HG03378 (cell line): ENCODE measurements around the gene KCTD16.
A peak's percentile ranks its signal among the peaks of the same experiment; 100 is the strongest.

Experiments used
- ATAC-seq: cut with Tn5 transposase; IDR thresholded peaks from one replicate; pipeline ENCODE4 v1.9.1; 2021; ENCODE audit warnings: mild to moderate bottlenecking, moderate library complexity; ENCODE audit not compliant: unreplicated experiment

Gene KCTD16

DNA sequence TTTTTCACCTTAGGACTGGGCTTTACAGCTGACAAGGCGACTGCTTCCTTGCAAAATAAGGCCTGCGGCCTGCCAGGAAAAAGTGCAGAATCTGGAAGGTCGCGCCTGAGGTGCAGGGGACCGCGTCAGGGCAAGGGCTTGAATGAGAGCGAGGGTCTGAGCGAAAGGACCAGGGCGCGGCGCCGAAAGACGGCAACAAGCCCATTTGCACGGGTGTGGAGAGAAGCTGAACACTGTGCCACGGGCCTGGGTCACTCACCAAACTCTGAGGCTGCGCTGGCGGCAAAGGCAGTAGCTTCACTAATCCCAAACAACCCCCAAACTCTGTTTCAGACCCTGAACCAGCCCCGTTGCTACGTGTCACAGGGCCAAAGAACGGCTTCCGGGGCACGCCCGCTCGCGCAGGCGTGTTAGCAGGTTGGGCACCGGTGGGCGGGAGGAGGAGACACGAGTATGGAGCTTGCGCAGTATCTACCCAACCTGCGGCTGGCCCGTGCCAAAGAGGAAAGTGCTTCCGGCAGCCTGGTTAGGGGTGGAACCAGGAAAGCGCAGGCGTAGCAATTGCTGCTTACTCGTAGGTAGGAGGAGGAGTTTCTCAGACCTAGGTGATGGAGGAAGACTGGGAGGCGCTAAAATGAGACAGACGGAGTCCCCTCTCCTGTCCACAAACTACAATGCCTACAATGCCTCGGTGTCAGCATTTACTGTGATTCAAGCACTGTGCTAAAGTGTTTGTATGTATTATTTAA is at the start of gene KCTD16, which contains the start of gene YIPF5:
Gene KCTD16, plus strand, starts transcription at position 598 of the 749 bp plus-strand sequence.
Gene YIPF5, minus strand, starts transcription at position 384 of the 749 bp plus-strand sequence. CDS start 704 bp downstream, outside the sequence.
- ATAC-seq = peak; percentile 99

DNA sequence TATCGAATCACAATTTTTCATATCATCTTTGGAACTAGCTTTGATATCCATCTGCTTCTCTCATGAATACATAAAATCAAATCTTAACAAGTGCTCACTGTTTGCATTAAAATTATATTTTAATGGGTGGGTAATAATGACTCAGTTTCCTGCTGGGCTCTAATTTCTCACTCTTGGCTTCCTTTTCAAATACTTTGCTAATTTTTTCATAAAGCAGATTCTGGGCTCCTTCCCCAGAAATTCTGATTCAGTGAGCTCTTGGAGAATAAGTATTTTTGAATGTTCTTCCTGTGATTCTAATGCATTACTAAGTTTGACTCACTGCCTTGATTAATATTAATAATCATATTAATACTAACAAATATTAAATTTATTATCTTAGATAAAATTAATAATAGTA is 49.1 kb upstream of the KCTD16 start:
- no peak for ATAC-seq

- no peak for ATAC-seq
These were observed 48.6 kb upstream of the KCTD16 start for GRCh38 chr5:144122081-144122480.

DNA sequence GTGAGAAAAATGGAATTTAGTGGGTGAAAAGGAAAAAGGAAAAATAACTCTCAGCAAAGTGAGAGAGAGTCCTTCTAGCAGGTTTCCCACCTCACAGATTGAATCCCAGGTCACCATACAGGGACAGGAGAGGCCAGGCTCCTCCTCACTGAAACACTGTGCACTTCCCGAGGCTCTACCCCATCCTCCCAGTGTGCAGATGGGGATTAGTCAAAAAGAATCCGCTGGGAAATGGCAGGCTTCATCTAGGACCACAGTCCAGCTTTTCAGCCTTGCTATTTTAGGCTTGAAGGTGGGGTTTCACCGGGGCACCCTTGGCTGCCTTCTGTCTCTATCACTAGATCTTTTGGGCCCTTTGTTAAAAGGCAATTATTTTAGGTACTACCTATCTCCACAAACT is 48.0 kb upstream of the KCTD16 start:
- no peak for ATAC-seq

DNA sequence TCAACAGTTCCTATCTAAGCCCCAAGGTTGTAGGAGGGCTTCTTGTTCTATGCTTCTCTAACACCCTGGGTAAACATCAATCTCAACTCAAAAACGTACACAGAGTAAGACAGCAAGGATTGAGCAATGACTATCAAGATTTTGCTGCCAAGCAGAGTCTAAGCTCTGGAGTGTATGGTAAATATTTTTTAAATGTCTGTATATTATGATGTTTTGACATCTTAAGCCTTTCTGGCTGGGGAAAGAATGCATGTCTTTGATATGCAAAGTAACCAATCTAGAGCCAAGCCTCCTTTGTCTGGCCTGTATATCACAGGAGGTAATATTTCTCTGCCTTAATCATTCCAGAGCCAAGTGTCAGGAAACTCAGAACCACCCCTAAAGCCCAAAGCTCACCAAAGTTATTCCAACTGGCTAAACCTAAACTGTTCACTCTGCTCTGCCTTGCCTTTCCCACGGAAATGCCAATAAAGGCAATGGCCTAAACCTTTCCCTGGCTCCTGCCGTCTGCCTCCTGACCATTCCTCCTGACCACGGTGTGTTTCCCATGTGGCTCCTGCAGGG is 45.4 kb upstream of the KCTD16 start:
- ATAC-seq = no peak

GRCh38 chr5:144126707-144127106 is 44.0 kb upstream of the KCTD16 start:
- ATAC-seq = no peak

GRCh38 chr5:144128844-144129243 is 41.8 kb upstream of the KCTD16 start:
- no peak for ATAC-seq

DNA sequence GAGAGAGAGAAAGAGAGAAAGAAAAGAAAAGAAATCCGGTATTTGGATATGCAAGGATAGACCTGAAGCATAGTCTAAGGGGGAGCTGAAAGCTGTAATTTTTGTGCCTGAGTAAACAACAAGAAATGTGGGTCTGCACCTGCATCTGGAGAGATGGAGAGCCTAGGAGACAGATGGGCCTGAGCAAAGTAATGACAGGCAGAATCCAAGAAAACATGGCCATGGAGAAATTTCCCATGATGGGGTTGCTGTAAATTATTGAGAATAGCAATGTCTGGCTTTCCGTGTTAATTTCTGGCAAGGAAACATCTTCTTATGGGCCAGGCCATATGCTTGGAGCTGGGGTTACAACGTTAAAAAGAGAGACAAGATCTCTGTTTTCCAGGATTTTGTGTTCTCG is 40.4 kb upstream of the KCTD16 start:
- ATAC-seq = no peak

- no peak for ATAC-seq
These were observed 39.4 kb upstream of the KCTD16 start for GRCh38 chr5:144131261-144131660.

DNA sequence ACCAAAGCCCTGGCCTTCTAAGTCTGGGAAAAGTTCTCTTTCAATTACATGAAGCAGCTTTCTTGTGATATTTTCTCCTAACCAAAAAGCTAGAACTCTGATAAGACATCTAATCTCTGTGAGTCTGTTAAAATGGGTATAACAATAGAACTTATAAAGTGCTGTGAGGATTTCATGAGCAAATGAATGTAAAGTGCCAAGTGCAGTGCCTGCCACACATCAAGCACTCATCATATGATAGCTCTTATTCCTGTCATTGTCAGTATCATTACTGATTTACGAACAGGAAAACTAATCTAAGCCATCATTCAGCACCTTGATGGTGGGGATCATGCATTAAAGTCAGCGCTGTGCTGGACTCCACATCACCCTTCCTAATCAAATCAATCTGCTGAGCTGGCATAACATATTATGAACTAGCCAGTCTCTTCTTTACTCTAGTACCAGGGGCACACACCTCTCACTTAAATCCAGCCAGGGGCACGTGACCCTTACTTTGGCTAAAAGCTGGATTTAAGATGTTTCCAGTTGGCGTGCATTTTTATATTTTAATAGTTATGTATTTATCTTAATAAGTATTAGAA is 37.5 kb upstream of the KCTD16 start:
- no peak for ATAC-seq

- ATAC-seq = no peak
These were observed 36.4 kb upstream of the KCTD16 start for GRCh38 chr5:144134194-144134826.

- ATAC-seq = no peak
These were observed 35.4 kb upstream of the KCTD16 start for GRCh38 chr5:144135113-144135762.

GRCh38 chr5:144139586-144139985 is 31.1 kb upstream of the KCTD16 start:
- no peak for ATAC-seq

GRCh38 chr5:144141585-144141984 is 29.1 kb upstream of the KCTD16 start:
- no peak for ATAC-seq

- ATAC-seq = peak; percentile 98
These were observed 28.4 kb upstream of the KCTD16 start for GRCh38 chr5:144142139-144142823.

DNA sequence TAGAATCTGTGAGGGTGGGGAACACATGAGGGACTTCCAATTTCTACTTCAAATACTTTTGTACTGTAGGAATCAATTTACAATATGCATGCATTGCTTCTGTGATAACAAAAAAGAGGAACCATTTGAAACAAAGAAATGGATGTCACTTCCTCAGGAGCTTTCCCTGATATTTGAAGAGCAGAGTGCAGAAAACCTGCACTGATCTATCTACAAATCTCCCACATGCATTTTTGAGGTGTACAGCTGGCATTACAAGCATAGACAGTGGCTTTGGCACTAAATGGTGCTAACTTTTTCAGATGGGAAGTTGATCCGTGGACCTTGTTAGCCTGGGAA is 27.9 kb upstream of the KCTD16 start:
- no peak for ATAC-seq

GRCh38 chr5:144143625-144144024 is 27.0 kb upstream of the KCTD16 start:
- no peak for ATAC-seq

- no peak for ATAC-seq
These were observed 25.5 kb upstream of the KCTD16 start for GRCh38 chr5:144144956-144145751.

DNA sequence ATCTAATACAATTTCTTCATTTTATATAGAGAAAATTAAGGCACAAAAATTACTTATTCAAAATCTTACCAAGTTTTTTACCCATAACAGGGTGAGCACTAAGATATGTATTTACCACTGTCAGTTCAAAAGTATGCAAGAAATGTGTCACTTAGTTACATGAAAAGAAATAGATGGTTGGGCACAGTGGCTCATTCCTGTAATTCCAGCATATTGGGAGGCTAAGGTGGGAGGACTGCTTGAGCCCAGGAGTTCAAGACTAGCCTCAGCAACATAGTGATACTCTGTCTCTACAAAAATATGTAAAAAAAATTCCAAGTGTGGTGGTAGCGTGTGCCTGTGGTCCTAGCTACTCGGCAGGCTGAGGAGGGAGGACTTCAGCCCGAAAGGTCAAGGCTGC is 19.6 kb upstream of the KCTD16 start:
- ATAC-seq = no peak

DNA sequence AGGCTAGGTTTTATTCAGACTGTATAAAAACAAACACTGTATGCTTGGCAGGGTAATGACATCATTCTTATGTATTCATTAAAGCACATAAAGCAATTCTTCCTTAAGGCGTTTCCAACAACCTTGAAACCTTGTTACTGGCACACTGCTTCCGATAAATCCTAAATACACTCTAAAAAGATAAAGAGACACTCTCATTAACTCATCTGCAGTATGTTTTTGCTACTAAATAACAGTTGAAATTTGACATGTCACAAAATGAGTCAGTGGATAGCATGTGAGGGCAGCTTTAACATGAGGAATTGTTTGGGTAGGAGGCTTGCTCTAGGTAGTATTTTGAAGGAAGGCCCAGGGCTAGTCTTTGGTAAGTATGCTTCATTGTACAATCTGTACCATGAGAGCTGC is 13.9 kb upstream of the KCTD16 start:
- no peak for ATAC-seq
